Raji (cell line): ENCODE data around the gene KIF21A.

Source experiments
- POLR2A ChIP-seq: IDR thresholded peaks from 2 replicates; pipeline ENCODE4 v1.6.1; 2011; ENCODE audit warnings: low read depth, low read length, control low read depth; ENCODE audit not compliant: insufficient read depth

The KIF21A gene

GRCh38 chr12:39413836-39414771 lies 28.8 kb downstream of the KIF21A start:
- no peak for TF ChIP-seq POLR2A

- no peak for TF ChIP-seq POLR2A
These were observed 30.7 kb downstream of the KIF21A start for GRCh38 chr12:39412210-39412609.

GRCh38 chr12:39406262-39406661 lies 36.7 kb downstream of the KIF21A start:
- TF ChIP-seq POLR2A = no peak

- TF ChIP-seq POLR2A = no peak
These were observed 37.3 kb downstream of the KIF21A start for GRCh38 chr12:39405580-39405979.

- no peak for TF ChIP-seq POLR2A
These were observed 38.9 kb downstream of the KIF21A start for GRCh38 chr12:39404000-39404399.

- TF ChIP-seq POLR2A = no peak
These were observed 39.5 kb downstream of the KIF21A start for GRCh38 chr12:39403376-39403775.

- TF ChIP-seq POLR2A = no peak
These were observed 40.0 kb downstream of the KIF21A start for GRCh38 chr12:39402922-39403321.

- TF ChIP-seq POLR2A = no peak
These were observed 41.5 kb downstream of the KIF21A start for GRCh38 chr12:39401459-39401858.

GRCh38 chr12:39395866-39396265 lies 47.1 kb downstream of the KIF21A start:
- TF ChIP-seq POLR2A = no peak

- no peak for TF ChIP-seq POLR2A
These were observed 49.0 kb downstream of the KIF21A start for GRCh38 chr12:39393890-39394289.

- no peak for TF ChIP-seq POLR2A
These were observed 49.7 kb downstream of the KIF21A start for GRCh38 chr12:39393179-39393578.

GRCh38 chr12:39392154-39392925 lies 50.6 kb downstream of the KIF21A start:
- no peak for TF ChIP-seq POLR2A

GRCh38 chr12:39390752-39391151 lies 52.2 kb downstream of the KIF21A start:
- TF ChIP-seq POLR2A = no peak

- TF ChIP-seq POLR2A = no peak
These were observed 53.3 kb downstream of the KIF21A start for GRCh38 chr12:39389399-39390150.

GRCh38 chr12:39386335-39386734 lies 56.6 kb downstream of the KIF21A start:
- TF ChIP-seq POLR2A = no peak

- TF ChIP-seq POLR2A = no peak
These were observed 59.8 kb downstream of the KIF21A start for GRCh38 chr12:39383114-39383513.

- TF ChIP-seq POLR2A = no peak
These were observed 62.8 kb downstream of the KIF21A start for GRCh38 chr12:39380090-39380489.
